Neural cell (in vitro differentiated cells): ENCODE data around the gene ADGRD1. TPM values are rescaled to one million over a fixed set of nuclear protein-coding genes. Genes with fewer than 3 reads are reported as not detected.

ENCODE experiments used
- H2AFZ ChIP-seq: fragments of 200-600, 300-800 bp; sonication (generic), shearing (Covaris generic); 2 replicates; pipeline ENCODE4 v1.6.0; 2014; ENCODE audit warnings: low read depth, mild to moderate bottlenecking, antibody characterized with exemption, low read length, moderate library complexity
- H3F3A ChIP-seq: fragments of 200-600 bp; shearing (Covaris generic); 2 replicates; pipeline ENCODE4 v1.6.1; 2016; ENCODE audit warnings: mild to moderate bottlenecking, moderate library complexity, mixed read lengths, antibody characterized with exemption, low read length; ENCODE audit not compliant: insufficient read depth, poor library complexity, severe bottlenecking
- H3K27ac ChIP-seq: fragments of 200-600, 300-800 bp; sonication (generic), shearing (Covaris generic); 2 replicates; pipeline ENCODE4 v1.5.1; 2014; ENCODE audit warnings: mild to moderate bottlenecking, low read length, moderate library complexity
- H3K27me3 ChIP-seq: fragments of 300-800, 200-600 bp; sonication (generic), shearing (Covaris generic); 2 replicates; pipeline ENCODE4 v1.6.0; 2014; ENCODE audit warnings: mild to moderate bottlenecking, low read depth, low read length, moderate library complexity; ENCODE audit not compliant: insufficient read depth
- H3K36me3 ChIP-seq: fragments of 300-800, 200-600 bp; sonication (generic), shearing (Covaris generic); 2 replicates; pipeline ENCODE4 v1.5.1; 2014; ENCODE audit warnings: mild to moderate bottlenecking, antibody characterized with exemption, low read length, moderate library complexity; ENCODE audit not compliant: insufficient read depth
- H3K4me2 ChIP-seq: fragments of 300-800, 200-600 bp; sonication (generic), shearing (Covaris generic); 2 replicates; pipeline ENCODE4 v1.6.0; 2014; ENCODE audit warnings: mild to moderate bottlenecking, low read length
- H3K4me3 ChIP-seq: fragments of 300-800, 200-600 bp; sonication (generic), shearing (Covaris generic); 2 replicates; pipeline ENCODE4 v1.5.1; 2014; ENCODE audit warnings: mild to moderate bottlenecking, low read length, moderate library complexity
- H3K79me2 ChIP-seq: fragments of 200-600 bp; shearing (Covaris generic); replicated peaks from 2 replicates; pipeline ENCODE4 v1.6.0; 2014; ENCODE audit warnings: mild to moderate bottlenecking, low read length, moderate library complexity; ENCODE audit not compliant: insufficient read depth
- H3K9ac ChIP-seq: fragments of 300-800, 200-600 bp; sonication (generic), shearing (Covaris generic); 2 replicates; pipeline ENCODE4 v1.6.1; 2016; ENCODE audit warnings: mild to moderate bottlenecking, low read length, mixed read lengths
- H3K9me2 ChIP-seq: fragments of 200-600 bp; shearing (Covaris generic); 2 replicates; pipeline ENCODE4 v1.6.1; 2016; ENCODE audit warnings: mild to moderate bottlenecking, low read length, mixed read lengths; ENCODE audit not compliant: insufficient read depth
- H3K9me3 ChIP-seq: fragments of 200-600, 300-800 bp; sonication (generic), shearing (Covaris generic); 2 replicates; pipeline ENCODE4 v1.6.1; 2016; ENCODE audit warnings: mild to moderate bottlenecking, mixed run types, low read length, moderate library complexity, mixed read lengths
- H4K20me1 ChIP-seq: fragments of 200-600 bp; shearing (Covaris generic); 2 replicates; pipeline ENCODE4 v1.6.1; 2016; ENCODE audit warnings: mild to moderate bottlenecking, mixed run types; ENCODE audit not compliant: insufficient read depth
- CTCF ChIP-seq: fragments of 450-650 bp; IDR thresholded peaks from 2 replicates; pipeline ENCODE4 v1.5.1; 2014; ENCODE audit warnings: antibody characterized with exemption, mild to moderate bottlenecking, moderate library complexity; ENCODE audit not compliant: poor library complexity, severe bottlenecking
- EP300 ChIP-seq: fragments of 450-650 bp; conservative IDR thresholded peaks from 2 replicates; pipeline ENCODE4 v1.6.1; 2014; ENCODE audit warnings: antibody characterized with exemption, mild to moderate bottlenecking, moderate library complexity; ENCODE audit not compliant: poor library complexity, severe bottlenecking
- EZH2 ChIP-seq: fragments of 200-600, 300-800 bp; shearing (Covaris generic), sonication (generic); IDR thresholded peaks from 2 replicates; pipeline ENCODE4 v1.6.1; 2014; ENCODE audit warnings: antibody characterized with exemption, low read length, borderline replicate concordance, mild to moderate bottlenecking; ENCODE audit not compliant: insufficient read depth, poor library complexity, severe bottlenecking
- MXI1 ChIP-seq: fragments of 450-650 bp; conservative IDR thresholded peaks from 2 replicates; pipeline ENCODE4 v1.6.1; 2014; ENCODE audit warnings: antibody characterized with exemption, mild to moderate bottlenecking; ENCODE audit not compliant: poor library complexity, severe bottlenecking
- POLR2AphosphoS5 ChIP-seq: IDR thresholded peaks from 2 replicates; pipeline ENCODE4 v1.6.1; 2012
- RAD21 ChIP-seq: fragments of 450-650 bp; conservative IDR thresholded peaks from 2 replicates; pipeline ENCODE4 v1.6.1; 2014; ENCODE audit warnings: antibody characterized with exemption, mild to moderate bottlenecking, moderate library complexity
- REST ChIP-seq: IDR thresholded peaks from 2 replicates; pipeline ENCODE4 v1.6.1; 2012; ENCODE audit warnings: borderline replicate concordance
- SMC3 ChIP-seq: fragments of 450-650 bp; conservative IDR thresholded peaks from 2 replicates; pipeline ENCODE4 v1.6.1; 2014; ENCODE audit warnings: antibody characterized with exemption, mild to moderate bottlenecking, moderate library complexity; ENCODE audit not compliant: poor library complexity
- TAF1 ChIP-seq: IDR thresholded peaks from 2 replicates; pipeline ENCODE4 v1.6.1; 2012; ENCODE audit warnings: low read depth
- polyA plus RNA-seq: library from polyadenylated mRNA; depleted of rRNA; stranded (reverse); fragments of >200 nt; gene quantifications from 2 replicates; pipeline ENCODE4 v1.2.3, GENCODE V29; 2014

ADGRD1 gene
- polyA plus RNA-seq, 1 donor from 2014 or later: 1.7 TPM

- no peaks in the 10 kb centered on the region for H3K36me3 ChIP-seq
- no peak overlapping the region for H2AFZ ChIP-seq
- no peaks in the 10 kb centered on the region for H4K20me1 ChIP-seq
- no peak overlapping the region for H3K4me3 ChIP-seq
- H3K27ac ChIP-seq: no peak overlapping the region
- H3K9me2 ChIP-seq: no peaks in the 10 kb centered on the region
- H3K79me2 ChIP-seq: no peaks in the 10 kb centered on the region
- no peaks in the 10 kb centered on the region for H3F3A ChIP-seq
- no peak overlapping the region for H3K9ac ChIP-seq
- TF ChIP-seq EP300 (no peak), EZH2 (no peak), RAD21 (no peak), MXI1 (no peak), CTCF (no peak), TAF1 (no peak), POLR2AphosphoS5 (no peak), REST (no peak), SMC3 (no peak)
- H3K27me3 ChIP-seq: no peaks in the 10 kb centered on the region
- no peaks in the 10 kb centered on the region for H3K9me3 ChIP-seq
- H3K4me2 ChIP-seq: no peak overlapping the region
Measured at GRCh38 chr12:131055093-131055465, 101.4 kb downstream of the ADGRD1 start.

GRCh38 chr12:131055596-131056233, 102.0 kb downstream of the ADGRD1 start:
- no peak overlapping the region for H3K27ac ChIP-seq
- H2AFZ ChIP-seq: no peak overlapping the region
- no peaks in the 10 kb centered on the region for H3F3A ChIP-seq
- no peaks in the 10 kb centered on the region for H3K79me2 ChIP-seq
- H3K9ac ChIP-seq: no peak overlapping the region
- TF ChIP-seq REST (no peak), TAF1 (no peak), EP300 (no peak), MXI1 (no peak), SMC3 (no peak), EZH2 (no peak), POLR2AphosphoS5 (no peak), CTCF (no peak), RAD21 (no peak)
- no peaks in the 10 kb centered on the region for H3K9me3 ChIP-seq
- H3K4me2 ChIP-seq: no peak overlapping the region
- H3K9me2 ChIP-seq: no peaks in the 10 kb centered on the region
- H3K36me3 ChIP-seq: no peaks in the 10 kb centered on the region
- no peaks in the 10 kb centered on the region for H4K20me1 ChIP-seq
- no peaks in the 10 kb centered on the region for H3K27me3 ChIP-seq
- no peak overlapping the region for H3K4me3 ChIP-seq
